MCF 10A (cell line): ENCODE data around the gene ADGRG6. TPM values are rescaled to one million over a fixed set of nuclear protein-coding genes. Genes with fewer than 3 reads are reported as not detected.
A peak's percentile ranks its signal among the peaks of the same experiment; 100 is the strongest.

Experiments
- BruUV-seq: library from RNA; stranded (reverse); fragments of 400-500 nt; replicated peaks from 2 replicates; lab custom pipeline; 2021; lab: Mats Ljungman, UMichigan
- CTCF ChIA-PET: fragments of 300-600 bp; sonication (Branson Sonifier 250); formaldehyde crosslinking; extraction: SDS; loops from one replicate; lab custom pipeline; 2021; ENCODE audit warnings: antibody characterized with exemption, inconsistent platforms; lab: Yijun Ruan, JAX
- POLR2A ChIA-PET: fragments of 300-600, 350-650 bp; sonication (Branson Sonifier 250); formaldehyde crosslinking; extraction: SDS; loops from one replicate; lab custom pipeline; 2020; ENCODE audit warnings: antibody characterized with exemption, inconsistent platforms; lab: Yijun Ruan, JAX
- DNase-seq: peaks from one replicate; pipeline ENCODE4 v3.0.0-alpha.2; 2018; ENCODE audit not compliant: unreplicated experiment
- H3K27ac Mint-ChIP-seq: one replicate; pipeline ENCODE4 v1.8.0; 2022; ENCODE audit warnings: mild to moderate bottlenecking, low read depth, mixed read lengths; ENCODE audit not compliant: unreplicated experiment
- H3K27me3 Mint-ChIP-seq: one replicate; pipeline ENCODE4 v1.8.0; 2022; ENCODE audit warnings: mixed read lengths; ENCODE audit not compliant: insufficient read depth, unreplicated experiment
- H3K36me3 Mint-ChIP-seq: one replicate; pipeline ENCODE4 v1.8.0; 2022; ENCODE audit warnings: mild to moderate bottlenecking, moderate library complexity, mixed read lengths; ENCODE audit not compliant: insufficient read depth, unreplicated experiment
- H3K4me1 Mint-ChIP-seq: one replicate; pipeline ENCODE4 v1.8.0; 2022; ENCODE audit warnings: mixed read lengths; ENCODE audit not compliant: insufficient read depth, unreplicated experiment
- H3K4me3 Mint-ChIP-seq: one replicate; pipeline ENCODE4 v1.8.0; 2022; ENCODE audit warnings: mild to moderate bottlenecking, moderate library complexity, mixed read lengths; ENCODE audit not compliant: unreplicated experiment
- H3K9me3 Mint-ChIP-seq: one replicate; pipeline ENCODE4 v1.8.0; 2022; ENCODE audit warnings: mixed read lengths; ENCODE audit not compliant: unreplicated experiment
- CTCF ChIP-seq: fragments of 200-600 bp; IDR thresholded peaks from one replicate; pipeline ENCODE4 v1.8.0; 2022; ENCODE audit warnings: antibody characterized with exemption, mild to moderate bottlenecking; ENCODE audit not compliant: unreplicated experiment
- intact Hi-C: fragments of 100-400 bp; cut with micrococcal nuclease; formaldehyde crosslinking; loops from 2 replicates; pipeline ENCODE4 v1.14.1; 2022
- total RNA-seq: library from RNA; stranded (reverse); gene quantifications from 2 replicates; pipeline ENCODE4 v1.2.3, GENCODE V29; 2022

ADGRG6 gene
- total RNA-seq, 1 experiment from 2014 or later = 44.2 TPM

- peak; percentile 87 for DNase-seq
- Mint-ChIP-seq H3K27me3 (no peaks in the 10 kb centered on the region), H3K4me1 (peaks cover 25% of the 10 kb centered on the region), H3K9me3 (no peaks in the 10 kb centered on the region), H3K36me3 (no peaks in the 10 kb centered on the region), H3K4me3 (peak overlapping the region; percentile 30), H3K27ac (peak overlapping the region; percentile 73)
- no peak for TF ChIP-seq CTCF
- intact Hi-C loops = no loop called here
- no TSS peak for BruUV-seq
- ChIA-PET POLR2A (interaction anchor here (0.7 to 4.2 kb wide), 11 partner anchors 11 to 60 kb away, joined by 3 to 40 read pairs (median 5); partner anchors contain the start of gene ADGRG6), CTCF (interaction anchor here (0.9 to 2.0 kb wide), 4 partner anchors 9 to 200 kb away, joined by 3 to 6 read pairs (median 4); no protein-coding TSS in a partner anchor)
Observed at GRCh38 chr6:142356201-142356883, 54.5 kb downstream of the ADGRG6 start.

- intact Hi-C loops = no loop called here
- Mint-ChIP-seq H3K27me3 (no peaks in the 10 kb centered on the region), H3K4me3 (peak overlapping the region; percentile 30), H3K36me3 (no peaks in the 10 kb centered on the region), H3K9me3 (no peaks in the 10 kb centered on the region), H3K4me1 (peaks cover 30% of the 10 kb centered on the region), H3K27ac (peak overlapping the region; percentile 73)
- no TSS peak for BruUV-seq
- CTCF ChIA-PET = interaction anchor here (0.9 to 2.0 kb wide), 3 partner anchors 9 to 200 kb away, joined by 3 to 6 read pairs (median 5); no protein-coding TSS in a partner anchor
- no peak for DNase-seq
- POLR2A ChIA-PET = interaction anchor here (0.6 to 4.2 kb wide), 8 partner anchors 10 to 991 kb away, joined by 3 to 40 read pairs (median 6); partner anchors contain the start of gene ADGRG6
- TF ChIP-seq CTCF = no peak
Observed at GRCh38 chr6:142356884-142357225, 55.0 kb downstream of the ADGRG6 start.

- ChIA-PET CTCF (no interaction called here), POLR2A (interaction anchor here (1.8 to 4.2 kb wide), 4 partner anchors 15 to 56 kb away, joined by 5 to 40 read pairs (median 16); partner anchors contain the start of gene ADGRG6)
- Mint-ChIP-seq H3K4me1 (peaks cover 36% of the 10 kb centered on the region), H3K4me3 (no peak overlapping the region), H3K36me3 (no peaks in the 10 kb centered on the region), H3K27ac (no peak overlapping the region), H3K27me3 (no peaks in the 10 kb centered on the region), H3K9me3 (no peaks in the 10 kb centered on the region)
- no peak for TF ChIP-seq CTCF
- intact Hi-C loops = no loop called here
- DNase-seq = no peak
- BruUV-seq = no TSS peak
Observed at GRCh38 chr6:142357879-142358278, 56.1 kb downstream of the ADGRG6 start.

GRCh38 chr6:142359271-142359960, 57.6 kb downstream of the ADGRG6 start:
- DNase-seq = no peak
- Mint-ChIP-seq H3K36me3 (no peaks in the 10 kb centered on the region), H3K4me1 (peaks cover 36% of the 10 kb centered on the region), H3K4me3 (no peak overlapping the region), H3K27me3 (no peaks in the 10 kb centered on the region), H3K27ac (no peak overlapping the region), H3K9me3 (no peaks in the 10 kb centered on the region)
- no peak for TF ChIP-seq CTCF
- intact Hi-C loops = no loop called here
- no TSS peak for BruUV-seq
- CTCF ChIA-PET = no interaction called here
- POLR2A ChIA-PET = interaction anchor here (1.7 kb wide), 1 partner anchor 14 kb away, joined by 4 read pairs; no protein-coding TSS in a partner anchor
